Measurements from ENCODE around the gene LMTK2.

The LMTK2 gene

DNA sequence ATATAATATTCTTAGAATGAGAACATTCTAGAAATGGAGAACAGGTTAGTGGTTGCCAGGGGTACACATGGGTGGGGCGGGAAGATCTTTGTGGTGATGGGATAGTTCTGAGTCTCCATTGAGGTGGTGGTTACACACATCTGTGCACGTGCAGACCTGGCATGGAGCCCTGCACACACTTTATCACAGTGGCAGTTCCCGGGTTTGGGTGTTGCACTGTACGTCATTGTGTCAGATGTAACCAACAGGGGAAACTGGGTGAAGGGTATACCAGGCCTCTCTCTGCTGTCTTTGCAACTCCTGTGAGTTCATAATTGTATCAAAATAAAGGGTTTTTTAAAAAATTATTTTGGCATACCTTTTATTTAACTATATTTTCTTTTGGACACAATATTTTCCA lies 51.1 kb downstream of the LMTK2 start:
- H3K36me3 Mint-ChIP-seq (ENCODE audit: low read depth) = peaks cover 62% of the 10 kb centered on the region
- TF ChIP-seq, protein P1, sequence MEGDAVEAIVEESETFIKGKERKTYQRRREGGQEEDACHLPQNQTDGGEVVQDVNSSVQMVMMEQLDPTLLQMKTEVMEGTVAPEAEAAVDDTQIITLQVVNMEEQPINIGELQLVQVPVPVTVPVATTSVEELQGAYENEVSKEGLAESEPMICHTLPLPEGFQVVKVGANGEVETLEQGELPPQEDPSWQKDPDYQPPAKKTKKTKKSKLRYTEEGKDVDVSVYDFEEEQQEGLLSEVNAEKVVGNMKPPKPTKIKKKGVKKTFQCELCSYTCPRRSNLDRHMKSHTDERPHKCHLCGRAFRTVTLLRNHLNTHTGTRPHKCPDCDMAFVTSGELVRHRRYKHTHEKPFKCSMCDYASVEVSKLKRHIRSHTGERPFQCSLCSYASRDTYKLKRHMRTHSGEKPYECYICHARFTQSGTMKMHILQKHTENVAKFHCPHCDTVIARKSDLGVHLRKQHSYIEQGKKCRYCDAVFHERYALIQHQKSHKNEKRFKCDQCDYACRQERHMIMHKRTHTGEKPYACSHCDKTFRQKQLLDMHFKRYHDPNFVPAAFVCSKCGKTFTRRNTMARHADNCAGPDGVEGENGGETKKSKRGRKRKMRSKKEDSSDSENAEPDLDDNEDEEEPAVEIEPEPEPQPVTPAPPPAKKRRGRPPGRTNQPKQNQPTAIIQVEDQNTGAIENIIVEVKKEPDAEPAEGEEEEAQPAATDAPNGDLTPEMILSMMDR (IDR thresholded peaks at IDR 0.05) = no peak
- no peak for DNase-seq
- no peak overlapping the region for H3K4me3 Mint-ChIP-seq
- no peaks in the 10 kb centered on the region for H3K9me3 Mint-ChIP-seq
- no peaks in the 10 kb centered on the region for H3K4me1 Mint-ChIP-seq
- no peak overlapping the region for H3K27ac Mint-ChIP-seq
- H3K27me3 Mint-ChIP-seq (ENCODE audit: low read depth, poor library complexity) = peaks cover 2% of the 10 kb centered on the region

DNA sequence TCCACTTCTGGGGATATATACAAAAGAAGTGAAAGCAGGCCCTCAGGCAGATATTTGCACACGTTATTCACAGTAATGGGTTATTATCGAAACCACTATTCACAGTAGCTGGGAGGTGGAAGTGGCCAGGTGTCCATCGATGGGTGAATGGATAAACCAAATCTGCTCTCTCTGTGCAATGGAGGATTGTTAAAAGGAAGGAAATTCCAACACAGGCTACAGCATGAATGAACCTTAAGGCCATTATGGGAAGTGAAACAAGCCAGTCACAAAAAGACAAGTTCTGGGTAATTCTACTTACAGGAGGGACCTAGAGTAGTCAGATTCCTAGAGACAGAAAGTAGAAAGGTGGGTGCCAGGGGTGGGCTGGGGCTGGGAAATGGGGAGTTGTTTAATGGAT lies 56.1 kb downstream of the LMTK2 start:
- H3K9me3 Mint-ChIP-seq = no peaks in the 10 kb centered on the region
- no peak overlapping the region for H3K4me3 Mint-ChIP-seq
- H3K27ac Mint-ChIP-seq = no peak overlapping the region
- DNase-seq = no peak
- TF ChIP-seq, protein P1 (IDR thresholded peaks at IDR 0.05) = no peak
- no peaks in the 10 kb centered on the region for H3K27me3 Mint-ChIP-seq (ENCODE audit: low read depth, poor library complexity)
- H3K36me3 Mint-ChIP-seq (ENCODE audit: low read depth) = peaks cover 17% of the 10 kb centered on the region
- peaks cover 5% of the 10 kb centered on the region for H3K4me1 Mint-ChIP-seq

- H3K36me3 Mint-ChIP-seq (ENCODE audit: low read depth) = peaks cover 11% of the 10 kb centered on the region
- TF ChIP-seq, protein P1 (IDR thresholded peaks at IDR 0.05) = no peak
- no peak overlapping the region for H3K4me3 Mint-ChIP-seq
- DNase-seq = no peak
- no peaks in the 10 kb centered on the region for H3K27me3 Mint-ChIP-seq (ENCODE audit: low read depth, poor library complexity)
- H3K4me1 Mint-ChIP-seq = peaks cover 5% of the 10 kb centered on the region
- H3K9me3 Mint-ChIP-seq = no peaks in the 10 kb centered on the region
- H3K27ac Mint-ChIP-seq = no peak overlapping the region
Measured at GRCh38 chr7:98163269-98163668, 56.6 kb downstream of the LMTK2 start.

- H3K27me3 Mint-ChIP-seq (ENCODE audit: low read depth, poor library complexity) = no peaks in the 10 kb centered on the region
- H3K4me3 Mint-ChIP-seq = no peak overlapping the region
- no peak overlapping the region for H3K27ac Mint-ChIP-seq
- H3K4me1 Mint-ChIP-seq = peaks cover 5% of the 10 kb centered on the region
- H3K36me3 Mint-ChIP-seq (ENCODE audit: low read depth) = peaks cover 6% of the 10 kb centered on the region
- H3K9me3 Mint-ChIP-seq = no peaks in the 10 kb centered on the region
- DNase-seq = no peak
- TF ChIP-seq, protein P1 (IDR thresholded peaks at IDR 0.05) = no peak
Measured at GRCh38 chr7:98163704-98164494, 57.2 kb downstream of the LMTK2 start.

DNA sequence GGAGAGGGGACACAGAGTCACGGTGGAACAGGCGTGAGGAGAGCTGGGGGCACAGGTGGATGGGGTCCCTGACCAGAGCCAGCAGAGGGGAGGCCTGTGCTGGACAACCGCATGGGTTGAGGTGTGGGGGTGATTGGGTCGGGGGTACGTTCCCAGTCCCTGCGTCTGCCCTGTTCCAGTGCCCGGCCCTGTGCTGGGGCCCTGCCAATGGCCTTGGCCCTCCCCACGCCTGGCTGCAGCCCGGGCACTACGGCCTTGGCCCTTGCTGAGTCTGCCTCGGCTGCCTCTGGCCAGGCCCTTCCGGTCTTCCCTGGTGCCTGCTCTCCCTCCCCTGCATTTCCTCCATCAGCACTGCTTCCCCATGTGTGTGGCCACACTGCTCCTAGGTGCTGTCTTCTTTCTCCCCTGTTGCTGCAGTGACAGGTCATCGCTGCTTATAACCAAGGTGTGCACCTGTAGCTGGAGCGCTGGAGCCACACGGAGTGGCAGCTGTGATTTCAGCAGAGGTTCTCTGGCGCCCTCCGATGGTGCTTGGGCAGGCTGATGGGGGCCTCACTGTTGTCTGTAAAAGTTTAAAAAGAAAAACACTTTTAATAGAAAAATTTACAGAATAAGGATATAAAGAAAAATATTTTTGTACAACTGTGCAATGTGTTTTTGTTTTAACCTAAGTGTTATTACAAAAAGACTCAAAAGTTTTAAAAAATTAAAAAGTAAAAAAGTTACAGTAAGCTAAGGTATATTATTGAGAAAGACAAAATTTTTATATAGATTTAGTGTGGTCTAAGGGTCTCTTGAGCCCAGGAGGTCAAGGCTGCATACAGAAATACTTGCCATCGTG lies 59.4 kb downstream of the LMTK2 start:
- H3K4me1 Mint-ChIP-seq = peaks cover 13% of the 10 kb centered on the region
- H3K36me3 Mint-ChIP-seq (ENCODE audit: low read depth) = no peaks in the 10 kb centered on the region
- H3K4me3 Mint-ChIP-seq = no peak overlapping the region
- DNase-seq = peak; percentile 53
- TF ChIP-seq, protein P1 (IDR thresholded peaks at IDR 0.05) = peak; percentile 55
- H3K9me3 Mint-ChIP-seq = no peaks in the 10 kb centered on the region
- H3K27ac Mint-ChIP-seq = no peak overlapping the region
- H3K27me3 Mint-ChIP-seq (ENCODE audit: low read depth, poor library complexity) = no peaks in the 10 kb centered on the region
